HepG2 (cell line): ENCODE measurements around the gene EPX. TPM values are rescaled to one million over a fixed set of nuclear protein-coding genes. Genes with fewer than 3 reads are reported as not detected.
A peak's percentile ranks its signal among the peaks of the same experiment; 100 is the strongest.

ENCODE experiments used
- ATF6 ChIP-seq: sonication (generic); formaldehyde crosslinking; conservative IDR thresholded peaks from 2 replicates; pipeline ENCODE4 v1.4.0; 2020; ENCODE audit warnings: missing genetic modification reagents
- CCDC6 ChIP-seq: sonication (generic); formaldehyde crosslinking; IDR thresholded peaks from 2 replicates; pipeline ENCODE4 v1.8.1; 2022; ENCODE audit warnings: mild to moderate bottlenecking, missing genetic modification reagents, moderate library complexity
- CENPT ChIP-seq: sonication (generic); formaldehyde crosslinking; IDR thresholded peaks from 2 replicates; pipeline ENCODE4 v1.8.0; 2022; ENCODE audit warnings: low read depth, mild to moderate bottlenecking, moderate library complexity, missing genetic modification reagents
- DZIP1 ChIP-seq: sonication (generic); formaldehyde crosslinking; IDR thresholded peaks from 2 replicates; pipeline ENCODE4 v1.5.0; 2020; ENCODE audit warnings: mild to moderate bottlenecking, missing genetic modification reagents
- JARID2 ChIP-seq: sonication (generic); formaldehyde crosslinking; IDR thresholded peaks from 2 replicates; pipeline ENCODE4 v1.8.1; 2023; ENCODE audit warnings: missing genetic modification reagents, inconsistent platforms; ENCODE audit not compliant: insufficient replicate concordance
- ONECUT2 ChIP-seq: sonication (generic); formaldehyde crosslinking; IDR thresholded peaks from 2 replicates; pipeline ENCODE4 v1.4.0; 2020; ENCODE audit warnings: missing genetic modification reagents
- PRDM10 ChIP-seq: sonication (generic); formaldehyde crosslinking; IDR thresholded peaks from 2 replicates; pipeline ENCODE4 v1.4.0; 2020; ENCODE audit warnings: low read depth, missing genetic modification reagents
- PREB ChIP-seq: sonication (generic); formaldehyde crosslinking; IDR thresholded peaks from 2 replicates; pipeline ENCODE4 v1.4.0; 2020; ENCODE audit warnings: missing genetic modification reagents
- TCF12 ChIP-seq, 2 experiments: fragments of 450-650 bp in 1 of 2; sonication (generic) in 1 of 2; formaldehyde crosslinking in 1 of 2; IDR thresholded peaks; 2 replicates each; pipeline versions ENCODE4 v1.6.1 to v1.8.0; 2017 to 2022; ENCODE audit warnings: antibody characterized with exemption in 1 of 2, mild to moderate bottlenecking in 1 of 2, missing genetic modification reagents in 1 of 2, moderate library complexity in 1 of 2
- ZBTB34 ChIP-seq: sonication (generic); formaldehyde crosslinking; IDR thresholded peaks from 2 replicates; pipeline ENCODE4 v1.8.0; 2022; ENCODE audit warnings: mild to moderate bottlenecking, missing genetic modification reagents
- ZNF230 ChIP-seq: sonication (generic); formaldehyde crosslinking; IDR thresholded peaks from 2 replicates; pipeline ENCODE4 v1.4.0; 2020; ENCODE audit warnings: mild to moderate bottlenecking, missing genetic modification reagents
- ZNF282 ChIP-seq: fragments of 450-650 bp; IDR thresholded peaks from 2 replicates; pipeline ENCODE4 v1.6.1; 2018; ENCODE audit not compliant: partially characterized antibody
- ZNF605 ChIP-seq: sonication (generic); formaldehyde crosslinking; IDR thresholded peaks from 2 replicates; pipeline ENCODE4 v1.8.0; 2022; ENCODE audit warnings: mild to moderate bottlenecking, missing genetic modification reagents
- ZNF766 ChIP-seq: sonication (generic); formaldehyde crosslinking; IDR thresholded peaks from 2 replicates; pipeline ENCODE4 v1.5.0; 2020; ENCODE audit warnings: missing genetic modification reagents, borderline replicate concordance
- ZNF772 ChIP-seq: sonication (generic); formaldehyde crosslinking; IDR thresholded peaks from 2 replicates; pipeline ENCODE4 v1.5.0; 2020; ENCODE audit warnings: mild to moderate bottlenecking, missing genetic modification reagents
- ZNF775 ChIP-seq: sonication (generic); formaldehyde crosslinking; IDR thresholded peaks from 2 replicates; pipeline ENCODE4 v1.4.0; 2020; ENCODE audit warnings: missing genetic modification reagents, mild to moderate bottlenecking, moderate library complexity, borderline replicate concordance
- polyA plus RNA-seq, 8 experiments: library from polyadenylated mRNA; depleted of rRNA in 3 of 8; stranded (reverse) in 7 of 8; unstranded in 1 of 8; fragments of >200 nt; fragmentation: Illumina TruSeq in 4 of 8; extraction: Trizol in 4 of 8; gene quantifications; 2 replicates each; pipeline versions ENCODE4 v1.2.1 to v1.2.3, GENCODE V29; 2011 to 2016; ENCODE audit warnings: low read depth in 4 of 8, missing spikeins in 1 of 8, mixed read lengths in 1 of 8; ENCODE audit not compliant: insufficient read depth in 1 of 8
- total RNA-seq, 5 experiments: library from RNA; depleted of rRNA; stranded (reverse); fragments of >200 nt; fragmentation: Illumina TruSeq; extraction: Trizol; gene quantifications; 2 replicates each; pipeline ENCODE4 v1.2.3, GENCODE V29; 2016; ENCODE audit warnings: low read depth in 1 of 5

EPX gene
- total and polyA plus RNA-seq, 2 of the 13 experiments (the other 11 are each of a cell fraction or from before 2014, with no cell fraction given) = not detected

GRCh38 chr17:58219007-58219788, 26.7 kb downstream of the EPX start, which contains the start of gene MKS1 (continued):
- TF ChIP-seq DZIP1 (peak; percentile 50; the same call in 1 of the 2 replicates), ZNF230 (CRISPR knock-in tag) (peak; percentile 80; the same call in 1 of the 2 replicates), ATF6 (CRISPR knock-in tag) (0 out of 2 replicates have a peak, but pooled peaks have one; percentile 54), ZBTB34 (CRISPR knock-in tag) (peak; percentile 13; the same call in 1 of the 2 replicates), ZNF605 (CRISPR knock-in tag) (peak; percentile 97), TCF12 (IDR thresholded peaks at IDR 0.05) (no peak), TCF12 (CRISPR knock-in tag; IDR thresholded peaks at IDR 0.05) (0 out of 2 replicates have a peak, but pooled peaks have one; percentile 22), JARID2 (CRISPR knock-in tag) (peak; percentile 50), CENPT (CRISPR knock-in tag) (0 out of 2 replicates have a peak, but pooled peaks have one; percentile 45), ZNF775 (CRISPR knock-in tag) (peak; percentile 1; the same call in 1 of the 2 replicates), ZNF766 (peak; percentile 92; the same call in 1 of the 2 replicates), PREB (CRISPR knock-in tag) (0 out of 2 replicates have a peak, but pooled peaks have one; percentile 32), PRDM10 (peak; percentile 23; the same call in 1 of the 2 replicates), CCDC6 (CRISPR knock-in tag) (no peak), ZNF772 (CRISPR knock-in tag) (peak; percentile 67), ZNF282 (no peak), ONECUT2 (CRISPR knock-in tag) (peak; percentile 39; the same call in 1 of the 2 replicates)
